GM23338 (cell line): ENCODE results near the gene SLC12A7. TPM values are rescaled to one million over a fixed set of nuclear protein-coding genes. Genes with fewer than 3 reads are reported as not detected.

ENCODE experiments used
- ATAC-seq: fragments of 200-7000 bp; cut with Tn5 transposase; 3 replicates; pipeline ENCODE4 v1.9.1; 2020
- DNase-seq: peaks from one replicate; pipeline ENCODE4 v3.0.0-alpha.2; 2015; ENCODE audit warnings: low spot score
- H2AFZ ChIP-seq: fragments of 200-600 bp; sonication (generic); 2 replicates; pipeline ENCODE4 v1.8.0; 2016; ENCODE audit warnings: antibody characterized with exemption, mild to moderate bottlenecking, moderate library complexity
- H3F3A ChIP-seq: fragments of 200-600 bp; sonication (generic); replicated peaks from 2 replicates; pipeline ENCODE4 v1.8.0; 2017; ENCODE audit warnings: antibody characterized with exemption, mixed run types, low read depth
- H3K27ac ChIP-seq: fragments of 200-600 bp; sonication (generic); 2 replicates; pipeline ENCODE4 v1.6.1; 2016; ENCODE audit warnings: low read depth
- H3K27me3 ChIP-seq: fragments of 200-600 bp; sonication (generic); 2 replicates; pipeline ENCODE4 v1.8.0; 2016; ENCODE audit warnings: mild to moderate bottlenecking, mixed run types, moderate library complexity; ENCODE audit not compliant: insufficient read depth
- H3K36me3 ChIP-seq: fragments of 200-600 bp; sonication (generic); 2 replicates; pipeline ENCODE4 v1.8.0; 2016; ENCODE audit warnings: mild to moderate bottlenecking; ENCODE audit not compliant: insufficient read depth
- H3K4me1 ChIP-seq: fragments of 200-600 bp; sonication (generic); 2 replicates; pipeline ENCODE4 v1.8.0; 2016; ENCODE audit warnings: mild to moderate bottlenecking, moderate library complexity; ENCODE audit not compliant: insufficient read depth
- H3K4me2 ChIP-seq: fragments of 200-600 bp; sonication (generic); 2 replicates; pipeline ENCODE4 v1.7.1; 2017; ENCODE audit warnings: mixed run types
- H3K4me3 ChIP-seq: fragments of 200-600 bp; sonication (generic); 2 replicates; pipeline ENCODE4 v1.6.1; 2016; ENCODE audit warnings: mixed run types
- H3K79me2 ChIP-seq: fragments of 200-600 bp; sonication (generic); replicated peaks from 2 replicates; pipeline ENCODE4 v1.8.0; 2017; ENCODE audit warnings: mild to moderate bottlenecking; ENCODE audit not compliant: insufficient read depth
- H3K9me2 ChIP-seq: fragments of 200-600 bp; sonication (generic); 2 replicates; pipeline ENCODE4 v1.8.0; 2017; ENCODE audit not compliant: insufficient read depth
- H4K20me1 ChIP-seq: fragments of 200-600 bp; sonication (generic); replicated peaks from 2 replicates; pipeline ENCODE4 v1.8.0; 2017; ENCODE audit warnings: mild to moderate bottlenecking; ENCODE audit not compliant: insufficient read depth
- H3K27ac Mint-ChIP-seq: 2 replicates; pipeline ENCODE4 v1.8.0; 2020; ENCODE audit warnings: inconsistent platforms, mild to moderate bottlenecking, moderate library complexity, mixed read lengths
- H3K27me3 Mint-ChIP-seq: 3 replicates; pipeline ENCODE4 v1.8.0; 2022; ENCODE audit warnings: low read depth, mild to moderate bottlenecking, moderate library complexity, mixed read lengths, inconsistent platforms; ENCODE audit not compliant: insufficient read depth, poor library complexity
- H3K36me3 Mint-ChIP-seq: 3 replicates; pipeline ENCODE4 v1.8.0; 2021; ENCODE audit warnings: low read depth, mild to moderate bottlenecking, inconsistent platforms, moderate library complexity, mixed read lengths
- H3K4me1 Mint-ChIP-seq: 3 replicates; pipeline ENCODE4 v1.8.0; 2020; ENCODE audit warnings: mild to moderate bottlenecking, inconsistent platforms, mixed read lengths
- H3K4me3 Mint-ChIP-seq: 3 replicates; pipeline ENCODE4 v1.8.0; 2021; ENCODE audit warnings: moderate library complexity, mild to moderate bottlenecking, inconsistent platforms, mixed read lengths
- H3K9me3 Mint-ChIP-seq: 3 replicates; pipeline ENCODE4 v1.8.0; 2020; ENCODE audit warnings: moderate library complexity, mild to moderate bottlenecking, inconsistent platforms, mixed read lengths
- CREB1 ChIP-seq: fragments of 250-450 bp; sonication (Bioruptor Pico); IDR thresholded peaks from 2 replicates; pipeline ENCODE4 v1.5.0; 2020; ENCODE audit warnings: low read depth, mild to moderate bottlenecking, moderate library complexity
- EZH2 ChIP-seq: fragments of 200-600 bp; sonication (generic); IDR thresholded peaks from one replicate; pipeline ENCODE4 v1.8.0; 2017; ENCODE audit warnings: antibody characterized with exemption, mild to moderate bottlenecking, low read depth; ENCODE audit not compliant: unreplicated experiment
- EZH2phosphoT487 ChIP-seq: fragments of 200-600 bp; sonication (generic); IDR thresholded peaks from one replicate; pipeline ENCODE4 v1.8.1; 2018; ENCODE audit warnings: antibody characterized with exemption; ENCODE audit not compliant: unreplicated experiment
- ZNF114 ChIP-seq: fragments of 250-450 bp; sonication (Bioruptor Pico); IDR thresholded peaks from 2 replicates; pipeline ENCODE4 v1.5.0; 2020; ENCODE audit warnings: mild to moderate bottlenecking, moderate library complexity
- polyA plus RNA-seq: library from polyadenylated mRNA; unstranded; fragments of >200 nt; fragmentation: Nextera tagmentation; extraction: Ambion mirVana; gene quantifications from 2 replicates; pipeline ENCODE4 v1.2.1, GENCODE V29; 2016
- total RNA-seq: library from RNA; depleted of rRNA; stranded (reverse); fragments of >200 nt; shearing (Covaris generic); gene quantifications from 2 replicates; pipeline ENCODE4 v1.2.3, GENCODE V29; 2014
- TF ChIP-seq, protein P1 (sequence below): fragments of 250-450 bp; sonication (Bioruptor Pico); IDR thresholded peaks from 2 replicates; pipeline ENCODE4 v1.5.0; 2020; ENCODE audit warnings: mild to moderate bottlenecking, moderate library complexity
- TF ChIP-seq, protein P2 (sequence below), 2 experiments: fragments of 200-600 bp in 1 of 2; sonication (generic) in 1 of 2; conservative IDR thresholded peaks; 2 replicates each; pipeline versions ENCODE4 v1.5.1 to v1.6.1; 2016 to 2017; ENCODE audit warnings: antibody characterized with exemption in 2 of 2, low read depth in 2 of 2, mild to moderate bottlenecking in 2 of 2, moderate library complexity in 1 of 2

The SLC12A7 gene
- total and polyA plus RNA-seq, 2 experiments from 2014 or later = 7.4 to 32.2 TPM

DNA sequence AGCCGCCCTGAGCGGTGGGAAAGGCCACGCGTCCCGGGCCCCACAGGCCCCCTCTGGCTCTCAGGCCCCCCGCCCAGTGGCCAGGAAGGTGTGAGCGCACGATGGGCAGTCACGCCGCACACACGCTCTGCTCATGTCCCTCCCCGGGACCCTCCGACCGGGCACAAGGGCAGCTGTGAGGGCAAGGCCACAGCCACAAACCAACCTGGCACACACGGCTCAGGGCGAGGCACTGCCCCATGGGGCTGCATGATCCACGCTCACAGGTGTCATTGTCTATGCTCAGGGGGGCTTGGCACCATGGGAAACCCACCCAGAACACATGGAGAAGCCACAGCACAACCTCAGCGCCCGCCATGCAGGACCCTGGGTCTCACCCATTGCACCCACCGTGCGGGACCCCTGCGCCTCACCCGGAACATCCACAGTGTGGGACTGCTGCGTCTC lies 51.3 kb downstream of the SLC12A7 start (continued):
- TF ChIP-seq, protein P1, sequence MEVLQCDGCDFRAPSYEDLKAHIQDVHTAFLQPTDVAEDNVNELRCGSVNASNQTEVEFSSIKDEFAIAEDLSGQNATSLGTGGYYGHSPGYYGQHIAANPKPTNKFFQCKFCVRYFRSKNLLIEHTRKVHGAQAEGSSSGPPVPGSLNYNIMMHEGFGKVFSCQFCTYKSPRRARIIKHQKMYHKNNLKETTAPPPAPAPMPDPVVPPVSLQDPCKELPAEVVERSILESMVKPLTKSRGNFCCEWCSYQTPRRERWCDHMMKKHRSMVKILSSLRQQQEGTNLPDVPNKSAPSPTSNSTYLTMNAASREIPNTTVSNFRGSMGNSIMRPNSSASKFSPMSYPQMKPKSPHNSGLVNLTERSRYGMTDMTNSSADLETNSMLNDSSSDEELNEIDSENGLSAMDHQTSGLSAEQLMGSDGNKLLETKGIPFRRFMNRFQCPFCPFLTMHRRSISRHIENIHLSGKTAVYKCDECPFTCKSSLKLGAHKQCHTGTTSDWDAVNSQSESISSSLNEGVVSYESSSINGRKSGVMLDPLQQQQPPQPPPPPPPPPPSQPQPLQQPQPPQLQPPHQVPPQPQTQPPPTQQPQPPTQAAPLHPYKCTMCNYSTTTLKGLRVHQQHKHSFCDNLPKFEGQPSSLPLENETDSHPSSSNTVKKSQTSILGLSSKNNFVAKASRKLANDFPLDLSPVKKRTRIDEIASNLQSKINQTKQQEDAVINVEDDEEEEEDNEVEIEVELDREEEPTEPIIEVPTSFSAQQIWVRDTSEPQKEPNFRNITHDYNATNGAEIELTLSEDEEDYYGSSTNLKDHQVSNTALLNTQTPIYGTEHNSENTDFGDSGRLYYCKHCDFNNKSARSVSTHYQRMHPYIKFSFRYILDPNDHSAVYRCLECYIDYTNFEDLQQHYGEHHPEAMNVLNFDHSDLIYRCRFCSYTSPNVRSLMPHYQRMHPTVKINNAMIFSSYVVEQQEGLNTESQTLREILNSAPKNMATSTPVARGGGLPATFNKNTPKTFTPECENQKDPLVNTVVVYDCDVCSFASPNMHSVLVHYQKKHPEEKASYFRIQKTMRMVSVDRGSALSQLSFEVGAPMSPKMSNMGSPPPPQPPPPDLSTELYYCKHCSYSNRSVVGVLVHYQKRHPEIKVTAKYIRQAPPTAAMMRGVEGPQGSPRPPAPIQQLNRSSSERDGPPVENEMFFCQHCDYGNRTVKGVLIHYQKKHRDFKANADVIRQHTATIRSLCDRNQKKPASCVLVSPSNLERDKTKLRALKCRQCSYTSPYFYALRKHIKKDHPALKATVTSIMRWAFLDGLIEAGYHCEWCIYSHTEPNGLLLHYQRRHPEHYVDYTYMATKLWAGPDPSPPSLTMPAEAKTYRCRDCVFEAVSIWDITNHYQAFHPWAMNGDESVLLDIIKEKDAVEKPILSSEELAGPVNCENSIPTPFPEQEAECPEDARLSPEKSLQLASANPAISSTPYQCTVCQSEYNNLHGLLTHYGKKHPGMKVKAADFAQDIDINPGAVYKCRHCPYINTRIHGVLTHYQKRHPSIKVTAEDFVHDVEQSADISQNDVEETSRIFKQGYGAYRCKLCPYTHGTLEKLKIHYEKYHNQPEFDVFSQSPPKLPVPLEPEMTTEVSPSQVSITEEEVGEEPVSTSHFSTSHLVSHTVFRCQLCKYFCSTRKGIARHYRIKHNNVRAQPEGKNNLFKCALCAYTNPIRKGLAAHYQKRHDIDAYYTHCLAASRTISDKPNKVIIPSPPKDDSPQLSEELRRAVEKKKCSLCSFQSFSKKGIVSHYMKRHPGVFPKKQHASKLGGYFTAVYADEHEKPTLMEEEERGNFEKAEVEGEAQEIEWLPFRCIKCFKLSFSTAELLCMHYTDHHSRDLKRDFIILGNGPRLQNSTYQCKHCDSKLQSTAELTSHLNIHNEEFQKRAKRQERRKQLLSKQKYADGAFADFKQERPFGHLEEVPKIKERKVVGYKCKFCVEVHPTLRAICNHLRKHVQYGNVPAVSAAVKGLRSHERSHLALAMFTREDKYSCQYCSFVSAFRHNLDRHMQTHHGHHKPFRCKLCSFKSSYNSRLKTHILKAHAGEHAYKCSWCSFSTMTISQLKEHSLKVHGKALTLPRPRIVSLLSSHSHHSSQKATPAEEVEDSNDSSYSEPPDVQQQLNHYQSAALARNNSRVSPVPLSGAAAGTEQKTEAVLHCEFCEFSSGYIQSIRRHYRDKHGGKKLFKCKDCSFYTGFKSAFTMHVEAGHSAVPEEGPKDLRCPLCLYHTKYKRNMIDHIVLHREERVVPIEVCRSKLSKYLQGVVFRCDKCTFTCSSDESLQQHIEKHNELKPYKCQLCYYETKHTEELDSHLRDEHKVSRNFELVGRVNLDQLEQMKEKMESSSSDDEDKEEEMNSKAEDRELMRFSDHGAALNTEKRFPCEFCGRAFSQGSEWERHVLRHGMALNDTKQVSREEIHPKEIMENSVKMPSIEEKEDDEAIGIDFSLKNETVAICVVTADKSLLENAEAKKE (CRISPR knock-in tag) = no peak
- TF ChIP-seq, protein P2, sequence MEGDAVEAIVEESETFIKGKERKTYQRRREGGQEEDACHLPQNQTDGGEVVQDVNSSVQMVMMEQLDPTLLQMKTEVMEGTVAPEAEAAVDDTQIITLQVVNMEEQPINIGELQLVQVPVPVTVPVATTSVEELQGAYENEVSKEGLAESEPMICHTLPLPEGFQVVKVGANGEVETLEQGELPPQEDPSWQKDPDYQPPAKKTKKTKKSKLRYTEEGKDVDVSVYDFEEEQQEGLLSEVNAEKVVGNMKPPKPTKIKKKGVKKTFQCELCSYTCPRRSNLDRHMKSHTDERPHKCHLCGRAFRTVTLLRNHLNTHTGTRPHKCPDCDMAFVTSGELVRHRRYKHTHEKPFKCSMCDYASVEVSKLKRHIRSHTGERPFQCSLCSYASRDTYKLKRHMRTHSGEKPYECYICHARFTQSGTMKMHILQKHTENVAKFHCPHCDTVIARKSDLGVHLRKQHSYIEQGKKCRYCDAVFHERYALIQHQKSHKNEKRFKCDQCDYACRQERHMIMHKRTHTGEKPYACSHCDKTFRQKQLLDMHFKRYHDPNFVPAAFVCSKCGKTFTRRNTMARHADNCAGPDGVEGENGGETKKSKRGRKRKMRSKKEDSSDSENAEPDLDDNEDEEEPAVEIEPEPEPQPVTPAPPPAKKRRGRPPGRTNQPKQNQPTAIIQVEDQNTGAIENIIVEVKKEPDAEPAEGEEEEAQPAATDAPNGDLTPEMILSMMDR (conservative IDR thresholded peaks at IDR 0.05; ENCODE audit: low read depth in 2 of 2) = no peak
- TF ChIP-seq EZH2phosphoT487 = no peak
- TF ChIP-seq CREB1 = no peak
- TF ChIP-seq ZNF114 (CRISPR knock-in tag) = no peak
- TF ChIP-seq EZH2 = no peak

DNA sequence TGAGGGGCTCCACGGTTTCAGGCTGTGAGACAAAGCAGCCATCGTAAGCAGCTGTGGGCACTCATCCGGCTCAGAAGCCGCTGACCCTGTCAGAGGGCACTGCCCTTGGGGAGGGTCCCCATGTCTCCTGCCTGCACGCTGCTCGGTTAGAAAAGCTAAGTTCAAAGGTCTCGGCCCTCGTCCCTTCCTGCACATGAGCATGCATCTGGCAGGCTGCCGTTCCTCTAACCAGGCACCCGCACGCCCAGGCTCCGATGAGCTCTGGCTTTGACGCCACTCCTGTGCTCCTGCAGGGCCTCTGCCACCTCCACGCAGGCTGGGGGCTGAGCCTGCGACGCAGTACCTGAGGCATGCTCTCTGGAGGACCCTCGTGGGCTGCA lies 52.0 kb downstream of the SLC12A7 start:
- H3K4me3 ChIP-seq = no peak overlapping the region
- peaks cover 21% of the 10 kb centered on the region for H3K36me3 Mint-ChIP-seq
- H3K4me3 Mint-ChIP-seq = no peak overlapping the region
- no peaks in the 10 kb centered on the region for H3K9me2 ChIP-seq
- H3K27ac Mint-ChIP-seq = no peak overlapping the region
- peaks cover 2% of the 10 kb centered on the region for H3K27me3 Mint-ChIP-seq
- no peak for ATAC-seq
- TF ChIP-seq, protein P1 (CRISPR knock-in tag) = no peak
- TF ChIP-seq ZNF114 (CRISPR knock-in tag) = no peak
- no peak overlapping the region for H2AFZ ChIP-seq
- no peak overlapping the region for H3K4me2 ChIP-seq
- no peaks in the 10 kb centered on the region for H3K4me1 ChIP-seq
- H3K4me1 Mint-ChIP-seq = no peaks in the 10 kb centered on the region
- no peak overlapping the region for H3K27ac ChIP-seq
- H3K9me3 Mint-ChIP-seq = no peaks in the 10 kb centered on the region
- H3K79me2 ChIP-seq = no peaks in the 10 kb centered on the region
- H3K36me3 ChIP-seq = no peaks in the 10 kb centered on the region
- no peaks in the 10 kb centered on the region for H3F3A ChIP-seq
- no peaks in the 10 kb centered on the region; the same call in 1 of the 2 replicates for H4K20me1 ChIP-seq
- DNase-seq = no peak
- H3K27me3 ChIP-seq = no peaks in the 10 kb centered on the region
